Head of caudate nucleus (tissue), 42 donors: ENCODE results near the gene TTLL4.

Source experiments
- DNase-seq, 42 donors: peaks; one replicate each; pipeline versions ENCODE4 v3.0.0 to v3.0.0-alpha.2; 2020 to 2021; ENCODE audit warnings: mixed read lengths in 7 of 42
- intact Hi-C: fragments of 100-400 bp; cut with DNase I; formaldehyde crosslinking; loops from one replicate; pipeline ENCODE4 v1.15.0; 2022

TTLL4 gene

DNA sequence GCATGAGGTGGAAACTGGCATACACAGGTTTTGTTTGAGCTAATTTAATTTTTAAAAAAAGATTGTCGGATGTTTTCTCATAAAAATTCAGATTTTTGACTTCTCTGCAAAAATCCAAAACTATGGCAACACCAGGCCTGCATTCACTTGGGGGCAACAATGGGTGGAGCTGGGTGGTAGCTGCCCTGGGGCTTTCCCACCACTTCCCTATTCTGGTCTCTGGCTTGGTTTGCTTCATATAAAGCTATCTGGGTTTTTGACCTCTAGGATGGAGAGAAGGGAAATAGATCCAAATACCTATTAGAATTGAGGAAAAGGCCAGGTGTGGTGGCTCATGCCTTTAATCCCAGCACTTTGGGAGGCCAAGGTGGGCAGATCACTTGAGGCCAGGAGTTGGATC, 65.9 kb downstream of the TTLL4 start:
- no peak for DNase-seq
- intact Hi-C loops, result no loop called here

DNA sequence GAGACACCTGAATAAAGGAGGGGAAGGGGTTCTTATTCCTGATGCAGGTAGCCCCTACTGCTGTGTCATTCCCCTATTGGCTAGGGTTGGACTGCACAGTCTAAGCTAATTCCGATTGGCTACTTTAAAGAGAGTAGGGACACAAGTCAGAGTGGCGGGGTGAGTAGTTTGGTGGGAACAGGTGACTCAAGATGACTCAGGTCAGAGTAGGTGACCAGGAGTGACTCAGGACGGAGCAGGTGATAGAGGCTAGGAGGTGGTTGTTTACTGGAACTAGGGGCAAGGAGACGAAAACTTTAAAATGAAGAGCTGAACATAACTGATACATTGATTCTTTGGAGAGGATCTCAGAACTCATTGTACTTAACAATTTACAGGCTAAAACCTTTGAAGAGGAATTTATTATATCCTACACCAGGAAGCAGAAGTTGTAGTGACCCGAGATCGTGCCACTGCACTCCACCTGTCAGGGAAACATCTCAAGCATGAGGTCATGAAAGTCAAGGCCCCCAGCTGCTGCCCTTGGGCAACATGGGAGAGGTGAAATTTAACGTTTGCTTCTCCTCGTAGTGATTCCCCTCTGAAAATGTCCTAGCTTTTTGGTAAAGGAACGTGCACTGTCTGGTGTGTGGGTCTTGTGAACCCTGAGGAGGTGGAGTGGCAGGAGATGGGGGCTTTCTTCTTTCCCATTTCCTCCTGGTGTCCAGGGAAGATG, 66.8 kb downstream of the TTLL4 start:
- no peak for DNase-seq
- intact Hi-C loops, result no loop called here

DNA sequence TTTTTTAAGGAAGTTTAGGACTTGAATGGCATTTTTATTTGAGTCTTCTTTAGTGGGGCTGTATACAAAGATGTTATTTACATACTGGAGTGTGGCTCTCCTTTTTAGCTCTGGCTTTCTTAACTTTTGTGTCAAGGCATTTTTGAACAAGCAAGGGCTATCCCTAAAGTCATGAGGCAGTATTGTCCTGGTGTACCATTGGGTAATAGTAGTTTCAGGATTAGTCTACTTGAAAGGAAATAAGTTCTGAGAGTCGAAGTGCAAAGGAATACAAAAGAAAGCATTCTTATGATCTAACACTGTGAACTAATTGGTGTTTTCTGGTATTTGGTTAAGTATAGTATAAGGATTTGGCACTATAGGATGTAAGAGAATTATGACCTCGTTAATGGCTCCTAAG, 69.4 kb downstream of the TTLL4 start:
- intact Hi-C loops, result loop anchor here (5.0 kb wide), 2 partner anchors 33 to 68 kb away; partner anchors contain the start of gene TTLL4
- DNase-seq, result no peak

DNA sequence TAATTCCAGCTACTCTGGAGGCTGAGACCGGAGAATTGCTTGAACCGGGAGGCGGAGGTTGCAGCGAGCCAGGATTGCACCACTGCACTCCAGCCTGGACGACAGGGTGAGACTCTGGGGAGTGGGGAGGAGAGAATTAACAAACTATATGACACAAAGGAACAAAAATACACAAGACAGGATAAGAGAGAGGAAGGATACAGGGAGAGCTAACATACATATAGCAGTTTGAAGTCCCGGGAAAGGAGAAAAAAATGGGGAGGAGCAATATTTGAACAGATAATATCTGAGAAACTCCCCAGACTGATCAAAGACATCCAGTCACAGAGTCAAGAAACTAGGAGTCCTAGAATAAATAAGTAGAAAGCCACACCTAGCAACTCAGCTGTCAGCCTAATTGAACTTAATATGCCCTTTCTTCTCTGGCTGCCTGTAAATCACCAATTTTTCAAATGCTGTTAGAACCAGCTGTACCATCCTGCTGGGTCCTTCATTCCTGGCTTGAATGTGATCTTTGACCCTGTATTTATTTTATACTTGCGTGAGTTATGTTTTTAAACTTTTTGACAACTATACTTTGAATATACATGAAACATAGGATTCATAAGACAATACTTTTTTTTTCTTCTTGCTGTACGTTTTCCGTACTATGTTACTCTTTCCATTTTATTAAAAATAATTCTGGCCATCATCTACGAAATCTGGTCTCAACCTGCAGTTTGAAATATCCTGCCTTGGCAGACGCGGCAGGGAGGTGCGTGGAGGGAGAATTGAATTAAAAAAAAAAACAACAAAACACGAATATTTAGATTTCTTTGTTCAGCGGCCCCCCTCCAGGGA, 70.4 kb downstream of the TTLL4 start:
- intact Hi-C loops, result loop anchor here (5.0 kb wide), 2 partner anchors 34 to 69 kb away; partner anchors contain the start of gene TTLL4
- DNase-seq, result peak in 1 of 42 donors; percentile 6

DNA sequence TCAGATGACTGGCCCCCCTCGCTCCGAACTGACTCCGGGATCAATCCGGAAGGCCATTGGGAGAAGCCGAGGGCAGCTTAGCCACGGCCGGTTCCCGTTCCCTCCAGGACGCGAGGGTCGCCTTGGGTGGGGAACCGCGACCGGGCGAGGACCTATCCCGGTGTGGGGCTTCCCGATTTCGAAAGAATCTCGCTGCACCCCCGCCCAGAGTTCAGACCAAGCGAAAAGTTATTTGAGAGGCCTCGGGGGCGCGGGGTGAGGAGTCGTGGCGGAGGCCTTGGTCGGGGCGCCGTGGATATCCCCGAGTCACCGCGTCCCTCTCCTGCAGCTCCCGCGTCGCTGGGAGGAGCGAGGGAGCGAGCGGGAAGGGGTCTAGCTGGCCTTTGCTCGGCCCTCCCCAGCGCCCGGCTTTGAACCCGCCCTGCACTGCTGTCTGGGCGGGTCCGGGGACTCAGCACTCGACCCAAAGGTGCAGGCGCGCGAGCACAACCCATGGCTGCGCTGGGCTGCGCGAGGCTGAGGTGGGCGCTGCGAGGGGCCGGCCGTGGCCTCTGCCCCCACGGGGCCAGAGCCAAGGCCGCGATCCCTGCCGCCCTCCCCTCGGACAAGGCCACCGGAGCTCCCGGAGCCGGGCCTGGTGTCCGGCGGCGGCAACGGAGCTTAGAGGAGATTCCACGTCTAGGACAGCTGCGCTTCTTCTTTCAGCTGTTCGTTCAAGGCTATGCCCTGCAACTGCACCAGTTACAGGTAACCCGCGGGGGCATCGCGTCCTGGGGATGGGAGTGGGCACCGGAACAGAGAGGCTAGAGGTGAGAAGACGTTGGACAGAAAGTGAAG, 71.3 kb downstream of the TTLL4 start, which contains the start of gene CYP27A1:
Gene CYP27A1, plus strand, starts transcription at position 457 of the 837 bp plus-strand sequence. Its CDS starts 36 bp downstream, at position 493.
- peak; percentile 42 to 91 (median 76) for DNase-seq
- intact Hi-C loops, result loop anchor here (5.0 kb wide), 2 partner anchors 35 to 70 kb away; partner anchors contain the start of gene TTLL4

DNA sequence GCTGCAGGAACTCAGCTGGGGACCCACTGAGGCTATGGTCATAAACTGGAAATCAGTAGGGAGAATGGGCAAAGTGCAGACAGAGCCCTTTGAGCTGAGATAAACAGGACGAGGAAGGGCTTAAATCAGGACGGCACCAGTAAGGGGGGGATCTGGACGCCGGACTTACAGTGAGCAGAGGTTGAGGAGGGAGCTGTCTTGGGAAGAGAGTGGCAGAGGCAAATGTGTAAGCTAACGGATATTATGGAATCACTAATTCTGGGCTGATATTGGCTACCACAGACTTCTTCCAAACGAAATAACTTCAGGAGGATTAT, 71.9 kb downstream of the TTLL4 start:
- DNase-seq, result peak in 9 of 42 donors; percentile 8 to 53 (median 25)
- intact Hi-C loops, result loop anchor here (5.0 kb wide), 2 partner anchors 35 to 70 kb away; partner anchors contain the start of gene TTLL4

DNA sequence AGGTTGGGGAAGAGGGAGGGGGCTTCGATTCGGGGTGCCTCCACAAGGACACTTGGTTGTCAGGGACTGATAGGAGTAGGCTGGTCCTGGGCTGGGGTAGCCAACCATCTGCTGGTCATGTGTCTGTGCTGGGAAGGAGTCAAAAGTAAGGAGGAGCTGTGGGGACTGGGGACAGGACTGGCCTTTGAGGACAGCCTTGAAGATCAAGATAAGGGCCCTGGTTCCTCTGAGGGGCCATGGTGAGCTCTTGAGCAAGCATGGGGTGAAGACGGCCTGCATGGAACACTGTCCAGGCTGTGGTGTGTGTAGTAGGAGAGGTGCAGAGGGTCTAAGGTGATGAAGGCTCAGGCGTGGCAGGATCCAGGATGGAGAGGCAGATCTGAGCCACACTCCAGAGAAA, 73.1 kb downstream of the TTLL4 start:
- peak in 6 of 42 donors; percentile 7 to 50 (median 20) for DNase-seq
- intact Hi-C loops, result loop anchor here (5.0 kb wide), 2 partner anchors 36 to 71 kb away; partner anchors contain the start of gene TTLL4

DNA sequence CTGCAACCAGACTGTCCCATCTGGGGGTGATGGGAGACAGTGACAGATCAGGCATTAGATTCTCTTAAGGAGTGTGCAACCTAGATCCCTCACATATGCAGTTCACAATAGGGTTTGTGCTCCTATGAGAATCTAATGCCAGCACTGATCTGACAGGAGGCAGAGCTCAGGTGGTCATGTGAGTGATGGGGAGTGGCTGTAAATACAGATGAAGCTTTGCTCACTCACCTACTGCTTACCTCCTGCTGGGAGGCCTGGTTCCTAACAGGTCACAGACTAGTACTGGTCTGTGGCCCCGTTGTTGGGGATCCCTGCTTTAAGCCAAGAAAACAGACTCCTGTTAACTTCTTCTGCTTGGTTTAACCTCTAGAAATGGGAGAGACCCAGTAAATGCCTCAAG, 74.5 kb downstream of the TTLL4 start:
- intact Hi-C loops, result no loop called here
- DNase-seq, result no peak

DNA sequence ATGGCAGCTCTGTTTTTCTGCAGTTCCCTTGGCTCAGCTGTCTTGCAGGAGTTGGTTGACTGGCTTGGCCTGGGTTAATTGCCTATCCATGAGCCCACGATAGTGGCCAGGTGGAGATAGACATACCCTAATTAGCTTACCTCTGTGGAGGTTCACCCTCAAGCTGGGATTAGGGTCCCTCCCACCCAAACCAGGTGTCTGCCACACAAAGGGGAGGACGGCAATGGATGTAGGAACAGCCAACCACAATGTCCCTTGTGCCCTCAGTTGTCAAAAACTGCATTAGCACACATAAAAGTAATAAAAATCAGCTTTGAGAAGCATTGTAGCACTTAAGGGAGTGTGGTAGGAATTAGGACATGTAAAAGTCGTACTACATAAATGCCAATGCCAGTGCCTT, 75.5 kb downstream of the TTLL4 start:
- intact Hi-C loops, result no loop called here
- DNase-seq, result no peak

DNA sequence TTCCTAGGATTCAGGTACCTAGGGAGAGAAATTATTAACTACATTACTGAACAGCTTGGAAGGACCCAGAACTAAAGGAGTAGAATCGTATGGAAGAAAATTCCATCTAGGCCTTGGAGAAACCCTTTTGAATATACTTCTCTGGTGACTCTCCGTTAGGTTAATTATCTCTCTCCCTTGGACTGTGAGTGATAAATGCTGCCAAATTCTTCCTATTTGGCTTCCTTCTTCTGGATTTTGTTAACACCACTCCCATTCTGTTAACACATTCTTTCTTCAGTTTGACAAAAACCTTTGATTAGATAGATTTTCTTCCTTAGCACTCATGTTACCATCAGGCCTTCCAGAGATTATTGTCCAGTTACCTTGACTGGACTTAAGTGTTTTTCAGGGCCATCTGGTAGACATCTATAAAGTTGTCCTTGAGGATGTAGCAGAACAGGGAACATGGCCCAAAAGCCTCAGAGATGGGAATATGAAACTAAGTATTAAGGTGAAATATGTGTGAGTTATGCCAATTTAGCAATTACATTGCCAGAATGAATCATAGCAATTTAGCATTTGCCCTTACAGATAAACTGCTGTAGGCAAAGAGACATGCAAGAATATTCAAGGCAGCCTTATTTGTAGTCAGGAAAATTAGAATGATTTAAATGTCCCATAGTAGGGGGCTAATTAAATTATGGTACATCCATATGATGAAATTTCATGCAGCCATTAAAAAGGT, 78.1 kb downstream of the TTLL4 start:
- no peak for DNase-seq
- intact Hi-C loops, result no loop called here

DNA sequence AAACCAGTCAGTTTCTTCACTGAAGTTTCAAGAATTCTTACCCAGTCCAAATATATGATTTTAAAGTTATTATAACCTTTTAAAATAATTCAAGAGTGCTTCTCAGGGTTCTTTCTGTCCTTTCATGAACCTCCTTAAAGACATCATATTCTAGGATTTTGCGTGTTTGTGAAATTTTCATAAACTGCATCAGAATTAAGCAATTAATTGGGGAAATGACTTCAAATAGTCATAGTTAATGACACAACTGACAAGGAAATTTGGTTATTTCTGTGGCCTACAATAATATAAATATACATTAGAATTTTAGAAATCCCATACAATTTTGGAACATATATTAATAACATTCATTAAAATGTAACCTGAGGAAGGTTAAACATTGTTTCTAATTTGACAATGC, 81.8 kb downstream of the TTLL4 start:
- intact Hi-C loops, result no loop called here
- no peak for DNase-seq

DNA sequence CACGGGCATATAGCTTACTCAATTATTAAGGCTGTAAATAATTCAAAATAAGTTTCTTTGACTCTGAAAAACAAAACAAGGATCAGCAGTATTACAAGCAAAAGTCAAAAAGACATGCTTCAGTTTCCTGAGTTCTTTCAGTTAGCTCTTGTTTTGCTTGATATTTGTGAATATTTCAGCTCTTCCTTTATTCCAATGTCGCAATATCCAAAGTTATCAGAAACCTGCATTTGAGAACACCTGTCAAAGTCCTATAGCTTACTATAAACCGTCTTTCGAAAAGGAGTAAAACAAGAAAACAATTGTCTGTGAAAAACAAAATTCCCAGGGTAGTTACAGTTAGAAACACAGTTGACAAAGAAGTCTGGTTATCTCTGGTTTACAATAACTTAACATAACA, 86.1 kb downstream of the TTLL4 start:
- no peak for DNase-seq
- intact Hi-C loops, result no loop called here

DNA sequence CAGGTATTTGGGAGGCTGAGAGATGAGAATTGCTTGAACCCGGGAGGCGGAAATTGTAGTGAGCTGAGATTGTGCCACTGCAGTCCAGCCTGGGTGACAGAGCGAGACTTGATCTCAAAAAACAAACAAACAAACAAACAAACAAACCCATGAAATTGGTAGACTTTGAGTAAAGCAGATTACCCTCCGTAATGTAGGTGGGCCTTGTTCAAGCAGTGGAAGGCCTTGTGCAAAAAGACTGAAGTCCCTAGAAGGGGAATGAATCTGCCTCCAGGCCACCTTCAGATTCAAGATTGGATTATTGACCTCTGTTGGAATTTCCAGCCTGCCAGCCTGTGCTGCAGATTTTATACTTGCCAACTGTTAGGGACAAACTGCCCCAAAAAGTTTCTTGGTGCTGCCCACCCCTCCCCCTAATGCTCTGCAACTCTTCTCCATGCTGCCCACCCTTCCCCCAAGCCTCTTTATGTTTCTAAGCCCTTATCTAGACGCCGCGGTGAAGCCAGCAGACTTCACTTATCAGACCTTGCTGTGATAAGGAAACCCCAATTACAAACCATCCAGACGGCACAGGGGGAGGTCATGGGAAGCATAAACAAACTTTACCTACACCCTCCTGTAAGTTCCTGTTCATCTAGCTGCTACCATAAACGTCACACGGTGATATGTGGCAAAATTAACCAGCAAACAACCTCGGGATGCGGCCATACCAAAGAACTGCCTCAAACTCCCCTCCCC, 88.3 kb downstream of the TTLL4 start:
- DNase-seq, result no peak
- intact Hi-C loops, result no loop called here

DNA sequence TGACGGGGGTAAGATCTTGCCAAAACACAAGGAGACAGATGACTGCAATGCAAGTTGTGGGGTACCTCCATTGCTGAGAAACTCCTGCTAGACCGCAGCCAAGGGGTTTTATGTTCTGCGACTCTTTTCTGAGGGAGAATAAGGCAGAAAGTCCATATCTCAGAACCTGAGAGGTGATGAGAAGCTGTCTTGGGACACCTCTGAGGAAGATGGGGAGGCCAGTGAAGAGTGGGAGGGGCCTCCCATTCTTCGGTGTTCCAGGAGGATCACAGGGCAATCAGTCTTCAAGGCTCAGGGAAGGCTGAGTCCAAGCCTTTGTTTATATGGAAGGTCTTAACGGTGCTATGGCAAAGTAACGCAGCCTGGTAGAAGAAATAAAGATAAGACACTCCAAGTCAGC, 89.4 kb downstream of the TTLL4 start:
- DNase-seq, result peak in 1 of 42 donors; percentile 25
- intact Hi-C loops, result no loop called here

DNA sequence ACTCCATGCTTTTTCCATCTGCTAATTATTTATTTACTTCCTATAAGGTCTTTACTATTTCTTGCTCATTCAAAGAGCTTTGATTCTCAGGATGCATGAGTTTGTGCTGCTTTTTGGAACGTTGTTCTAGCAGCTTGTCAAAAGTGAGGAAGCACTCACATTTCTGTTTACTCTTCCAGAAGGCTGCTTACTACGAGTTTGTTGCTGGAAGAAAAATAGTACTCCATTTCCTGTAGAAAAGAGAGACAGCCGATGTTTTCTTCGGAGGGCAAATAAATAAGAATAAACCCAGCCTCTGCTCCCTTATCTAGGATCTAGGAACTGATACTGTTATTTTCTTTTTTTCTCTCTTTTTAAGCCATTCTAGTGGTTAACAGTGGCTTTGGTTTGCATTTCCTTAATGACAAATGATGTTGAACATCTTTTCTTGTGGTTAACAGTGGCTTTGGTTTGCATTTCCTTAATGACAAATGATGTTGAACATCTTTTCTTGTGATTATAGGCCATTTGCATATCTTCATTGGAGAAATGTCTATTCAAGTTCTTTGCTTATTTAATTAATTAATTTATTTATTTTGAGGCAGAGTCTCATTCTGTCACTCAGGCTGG, 91.9 kb downstream of the TTLL4 start:
- intact Hi-C loops, result no loop called here
- DNase-seq, result no peak

DNA sequence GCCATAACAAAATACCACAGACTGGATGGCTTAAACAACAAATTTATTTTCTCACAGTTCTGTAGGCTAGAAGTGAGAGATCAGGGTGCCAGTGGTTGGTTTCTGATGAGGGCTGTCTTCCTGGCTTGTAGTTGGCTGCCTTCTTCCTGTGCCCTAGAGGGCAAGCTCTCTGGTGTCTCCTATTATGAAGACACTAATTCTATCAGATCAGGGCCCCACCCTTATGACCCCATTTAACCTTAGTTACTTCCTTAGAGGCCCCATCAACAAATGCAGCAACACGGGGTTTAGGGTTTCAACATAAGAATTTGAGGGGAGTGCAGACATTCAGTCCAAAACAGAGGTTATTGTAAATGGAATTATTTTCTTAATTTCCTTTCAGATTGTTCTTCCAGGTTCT, 94.2 kb downstream of the TTLL4 start:
- peak in 1 of 42 donors; percentile 12 for DNase-seq
- intact Hi-C loops, result no loop called here
